Activated naive CD4-positive, alpha-beta T cell treated with anti-CD3 and anti-CD28 coated beads for 36 hours (primary cell): ENCODE measurements around the gene CNTN4. TPM values are rescaled to one million over a fixed set of nuclear protein-coding genes. Genes with fewer than 3 reads are reported as not detected.

Experiments
- CTCF ChIA-PET: fragments of 350-600 bp; sonication (Branson Sonifier 250); formaldehyde crosslinking; loops from one replicate; lab custom pipeline; 2021; ENCODE audit warnings: antibody characterized with exemption; lab: Charles Lee
- DNase-seq: peaks from one replicate; pipeline ENCODE4 v3.0.0-alpha.2; 2020
- H3K27ac Mint-ChIP-seq: one replicate; pipeline ENCODE4 v1.8.0; 2021; ENCODE audit warnings: mild to moderate bottlenecking, mixed read lengths
- H3K27me3 Mint-ChIP-seq: one replicate; pipeline ENCODE4 v1.8.0; 2021; ENCODE audit warnings: low read depth, mixed read lengths
- H3K36me3 Mint-ChIP-seq: one replicate; pipeline ENCODE4 v1.8.0; 2021; ENCODE audit warnings: low read depth, mixed read lengths
- H3K4me1 Mint-ChIP-seq: one replicate; pipeline ENCODE4 v1.8.0; 2021; ENCODE audit warnings: low read depth, mixed read lengths
- H3K4me3 Mint-ChIP-seq: one replicate; pipeline ENCODE4 v1.8.0; 2021; ENCODE audit warnings: mild to moderate bottlenecking, moderate library complexity, mixed read lengths
- H3K9me3 Mint-ChIP-seq: one replicate; pipeline ENCODE4 v1.8.0; 2021; ENCODE audit warnings: mixed read lengths
- intact Hi-C: fragments of 100-400 bp; cut with micrococcal nuclease; formaldehyde crosslinking; loops from one replicate; pipeline ENCODE4 v1.15.1; 2023
- total RNA-seq, 2 experiments: library from RNA; stranded (reverse); gene quantifications; one replicate each; pipeline ENCODE4 v1.2.3, GENCODE V29; 2021

The CNTN4 gene
- total RNA-seq, 2 experiments from 2014 or later: not detected

DNA sequence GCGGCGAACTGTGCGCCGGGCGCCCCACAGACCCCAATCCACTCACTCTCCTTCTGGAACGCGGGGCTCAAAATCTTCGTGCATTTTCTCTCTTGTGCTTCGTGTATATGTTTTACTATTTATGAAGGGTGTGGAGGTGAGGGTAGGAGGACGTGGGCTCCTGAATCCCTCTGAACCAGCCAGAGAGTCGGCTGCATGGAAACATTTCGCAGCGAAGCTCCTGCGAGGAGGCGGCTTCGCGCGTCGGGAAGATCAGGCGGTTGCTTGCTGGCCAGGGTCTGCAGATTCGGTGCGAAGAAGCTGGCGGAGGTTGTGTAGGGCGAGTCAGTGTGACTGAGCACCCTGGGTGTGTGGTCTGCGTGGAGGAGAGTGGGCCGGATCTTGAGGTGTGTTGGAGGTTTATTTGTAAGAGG, 1.1 kb downstream of the CNTN4 start:
- Mint-ChIP-seq H3K4me1 (peaks cover 13% of the 10 kb centered on the region), H3K4me3 (peak overlapping the region; percentile 10), H3K27me3 (peaks cover 54% of the 10 kb centered on the region), H3K9me3 (no peaks in the 10 kb centered on the region), H3K27ac (no peak overlapping the region), H3K36me3 (no peaks in the 10 kb centered on the region)
- DNase-seq: no peak
- CTCF ChIA-PET: no interaction called here
- intact Hi-C loops: no loop called here

DNA sequence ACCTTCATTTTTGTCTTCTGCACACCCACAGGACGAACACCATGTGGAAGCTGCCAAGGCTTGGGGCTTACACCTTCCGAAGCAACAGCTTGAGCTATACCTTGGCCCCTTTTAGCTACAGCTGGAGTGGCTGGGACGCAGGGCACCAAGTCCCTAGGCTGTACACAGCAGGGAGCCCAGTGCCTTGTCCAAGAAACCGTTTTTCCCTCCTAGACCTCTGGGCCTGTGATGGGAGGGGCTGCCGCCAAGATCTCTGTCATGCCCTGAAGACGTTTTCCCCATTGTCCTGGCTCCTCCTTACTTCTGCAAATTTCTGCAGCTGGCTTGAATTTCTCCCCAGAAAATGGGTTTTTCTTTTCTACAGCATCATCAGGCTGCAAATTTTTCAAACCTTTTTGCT, 7.8 kb downstream of the CNTN4 start:
- intact Hi-C loops: no loop called here
- H3K9me3 Mint-ChIP-seq: peaks cover 19% of the 10 kb centered on the region
- no peaks in the 10 kb centered on the region for H3K36me3 Mint-ChIP-seq
- CTCF ChIA-PET: no interaction called here
- no peak overlapping the region for H3K4me3 Mint-ChIP-seq
- no peak overlapping the region for H3K27ac Mint-ChIP-seq
- no peak for DNase-seq
- peaks cover 11% of the 10 kb centered on the region for H3K27me3 Mint-ChIP-seq
- H3K4me1 Mint-ChIP-seq: no peaks in the 10 kb centered on the region

DNA sequence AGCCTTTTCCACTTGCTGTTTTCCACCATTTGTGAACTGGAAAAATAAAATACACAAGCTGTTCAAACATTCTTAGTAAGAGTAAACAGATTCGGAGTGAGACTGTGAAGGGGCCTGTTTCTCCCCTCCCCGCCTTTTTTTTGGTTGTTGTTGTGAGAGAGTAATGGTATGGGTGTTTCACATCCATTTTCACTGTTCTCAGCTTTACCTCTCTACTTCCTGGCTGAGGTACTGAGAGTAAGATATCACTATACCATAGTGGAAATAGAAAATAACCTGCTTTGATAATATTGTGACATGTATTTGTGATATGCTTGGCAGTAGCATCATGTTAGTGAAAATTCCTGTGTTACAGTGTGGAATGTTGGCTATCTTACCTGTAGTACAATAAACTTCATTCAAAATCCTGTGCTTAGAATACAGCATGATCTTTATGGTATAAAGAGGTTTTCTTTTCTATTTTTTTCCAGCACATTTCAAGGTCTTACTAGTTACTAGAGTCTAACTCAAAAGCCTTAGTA, 12.0 kb downstream of the CNTN4 start:
- Mint-ChIP-seq H3K4me3 (no peak overlapping the region), H3K4me1 (no peaks in the 10 kb centered on the region), H3K27ac (no peak overlapping the region), H3K27me3 (no peaks in the 10 kb centered on the region), H3K36me3 (no peaks in the 10 kb centered on the region), H3K9me3 (peaks cover 17% of the 10 kb centered on the region)
- DNase-seq: no peak
- intact Hi-C loops: no loop called here
- CTCF ChIA-PET: no interaction called here

DNA sequence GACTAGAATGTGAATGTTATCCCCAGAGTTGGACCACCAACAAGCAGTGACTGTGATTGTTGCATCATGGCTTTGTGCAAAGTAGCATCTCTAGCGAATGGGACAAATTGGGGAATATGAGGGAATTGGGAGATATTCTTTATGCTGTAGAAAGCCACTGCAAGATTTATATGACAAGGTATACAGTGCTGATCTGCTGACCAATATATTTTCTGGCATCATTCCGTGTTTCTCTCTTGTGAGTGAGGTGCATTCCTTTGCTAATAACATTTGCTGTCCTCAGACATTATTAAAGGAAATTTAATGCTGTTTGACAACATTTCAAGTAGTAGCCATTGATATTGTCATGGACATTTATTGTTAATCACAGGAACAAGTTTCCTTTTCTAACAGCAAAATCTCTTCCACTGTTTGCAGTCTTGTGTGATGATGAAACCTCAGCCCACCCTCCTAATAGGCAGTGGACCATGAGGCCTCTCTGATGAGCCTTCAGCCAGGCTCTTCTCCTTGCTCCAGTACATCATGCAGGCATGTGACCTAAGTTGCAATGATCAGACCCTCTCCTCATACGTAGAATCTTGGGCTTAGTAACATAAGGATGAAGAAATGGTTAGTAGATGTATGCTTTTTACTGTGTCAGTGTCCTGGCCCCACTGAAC, 16.1 kb downstream of the CNTN4 start:
- Mint-ChIP-seq H3K27me3 (peaks cover 3% of the 10 kb centered on the region), H3K9me3 (no peaks in the 10 kb centered on the region)

DNA sequence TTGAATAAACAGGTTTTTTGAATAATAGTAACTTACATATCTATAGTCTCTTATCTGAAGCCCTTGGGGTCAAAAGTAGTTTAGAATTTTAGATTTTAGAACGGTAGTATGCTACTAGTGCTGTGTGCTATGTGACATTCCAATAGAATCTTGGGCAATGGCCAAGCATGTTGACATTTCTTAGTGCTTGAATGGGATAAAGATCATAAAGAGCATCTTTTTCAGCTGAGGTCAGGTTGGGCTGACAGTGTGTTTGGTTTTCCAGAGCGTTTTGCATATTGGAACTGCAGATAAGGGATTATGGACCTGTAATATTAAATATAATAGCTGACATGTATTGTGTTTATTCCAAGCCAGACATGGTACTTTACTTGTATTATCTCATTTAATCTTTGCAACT, 32.1 kb downstream of the CNTN4 start:
- no peak for DNase-seq
- CTCF ChIA-PET: no interaction called here
- H3K27me3 Mint-ChIP-seq: peaks cover 4% of the 10 kb centered on the region
- no peak overlapping the region for H3K27ac Mint-ChIP-seq
- intact Hi-C loops: no loop called here
- H3K4me1 Mint-ChIP-seq: no peaks in the 10 kb centered on the region
- no peaks in the 10 kb centered on the region for H3K36me3 Mint-ChIP-seq
- no peak overlapping the region for H3K4me3 Mint-ChIP-seq
- no peaks in the 10 kb centered on the region for H3K9me3 Mint-ChIP-seq

More for the DNA sequence above, 16.1 kb downstream of the CNTN4 start:
- Mint-ChIP-seq H3K4me3 (no peak overlapping the region), H3K27ac (no peak overlapping the region), H3K4me1 (no peaks in the 10 kb centered on the region), H3K36me3 (no peaks in the 10 kb centered on the region)
- intact Hi-C loops: no loop called here
- no peak for DNase-seq
- CTCF ChIA-PET: interaction anchor here (0.6 kb wide), 1 partner anchor 340 kb away, joined by 3 read pairs; no protein-coding TSS in a partner anchor

DNA sequence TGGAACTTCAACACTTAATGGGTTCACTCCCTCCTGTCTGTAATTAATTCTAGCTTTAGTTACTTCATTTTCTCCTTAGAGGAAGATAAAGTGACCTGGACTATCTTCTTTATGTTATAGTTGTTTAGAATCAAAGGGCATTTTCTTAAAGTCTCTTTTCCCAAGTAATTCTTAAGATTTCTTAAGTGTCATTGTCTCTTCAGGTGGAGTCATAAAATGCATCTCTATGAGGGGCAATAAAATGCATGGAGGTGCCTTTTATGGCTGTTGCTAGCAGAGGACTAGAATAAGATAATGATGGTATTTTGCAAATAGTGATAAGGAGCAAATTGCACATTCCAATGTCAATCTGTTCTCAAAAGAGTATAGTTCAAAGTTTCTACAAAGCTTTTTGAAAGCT, 34.5 kb downstream of the CNTN4 start:
- no peak overlapping the region for H3K27ac Mint-ChIP-seq

DNA sequence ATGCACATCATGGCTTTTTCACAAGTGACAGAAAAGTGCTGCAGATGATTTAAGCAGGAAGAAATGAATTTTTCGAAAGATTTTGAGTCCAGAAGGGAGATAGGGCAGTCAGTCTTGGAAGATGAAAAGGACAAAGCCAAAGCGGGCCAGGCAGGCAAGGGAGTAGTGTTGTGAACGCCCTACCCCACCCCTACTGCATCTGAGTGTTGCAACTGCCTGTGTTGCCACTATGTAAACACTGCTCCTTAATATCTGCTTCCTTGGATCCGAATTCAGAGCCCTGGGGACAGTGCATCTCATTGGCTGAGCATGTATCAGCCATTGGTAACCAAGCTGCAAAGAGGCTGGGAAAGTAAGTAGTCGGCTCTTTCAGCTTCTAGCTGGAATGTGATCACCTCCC, 39.0 kb downstream of the CNTN4 start:
- CTCF ChIA-PET: interaction anchor here (0.5 kb wide), 1 partner anchor 631 kb away, joined by 4 read pairs; no protein-coding TSS in a partner anchor
- Mint-ChIP-seq H3K4me1 (no peaks in the 10 kb centered on the region), H3K9me3 (no peaks in the 10 kb centered on the region), H3K27ac (no peak overlapping the region), H3K36me3 (no peaks in the 10 kb centered on the region), H3K4me3 (no peak overlapping the region), H3K27me3 (peaks cover 2% of the 10 kb centered on the region)
- DNase-seq: no peak
- intact Hi-C loops: no loop called here

More for the DNA sequence above, 34.5 kb downstream of the CNTN4 start:
- CTCF ChIA-PET: no interaction called here
- H3K36me3 Mint-ChIP-seq: no peaks in the 10 kb centered on the region
- no peak for DNase-seq
- intact Hi-C loops: no loop called here
- H3K9me3 Mint-ChIP-seq: no peaks in the 10 kb centered on the region
- H3K4me1 Mint-ChIP-seq: no peaks in the 10 kb centered on the region
- H3K4me3 Mint-ChIP-seq: no peak overlapping the region
- peaks cover 4% of the 10 kb centered on the region for H3K27me3 Mint-ChIP-seq

DNA sequence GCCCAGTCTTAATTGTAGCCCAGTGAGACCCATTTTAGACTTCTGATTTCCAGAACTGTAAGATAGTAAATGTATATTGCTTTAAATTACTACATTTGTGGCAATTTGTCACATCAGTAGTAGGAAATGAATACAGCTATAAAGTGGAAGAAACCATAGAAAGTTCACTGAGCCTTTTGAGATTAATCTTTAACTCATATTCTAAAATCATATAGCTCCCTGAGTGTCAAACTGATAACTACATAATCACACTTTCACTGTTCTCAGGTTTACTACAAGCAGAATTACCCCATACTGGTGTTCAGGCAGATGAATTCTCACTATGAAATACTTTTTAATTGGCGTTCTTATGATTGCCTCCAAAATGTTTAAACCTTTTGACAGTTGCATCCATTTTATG, 42.8 kb downstream of the CNTN4 start:
- Mint-ChIP-seq H3K27ac (no peak overlapping the region), H3K4me1 (no peaks in the 10 kb centered on the region), H3K4me3 (no peak overlapping the region), H3K36me3 (no peaks in the 10 kb centered on the region), H3K9me3 (no peaks in the 10 kb centered on the region), H3K27me3 (peaks cover 3% of the 10 kb centered on the region)
- intact Hi-C loops: no loop called here
- CTCF ChIA-PET: no interaction called here
- DNase-seq: no peak

DNA sequence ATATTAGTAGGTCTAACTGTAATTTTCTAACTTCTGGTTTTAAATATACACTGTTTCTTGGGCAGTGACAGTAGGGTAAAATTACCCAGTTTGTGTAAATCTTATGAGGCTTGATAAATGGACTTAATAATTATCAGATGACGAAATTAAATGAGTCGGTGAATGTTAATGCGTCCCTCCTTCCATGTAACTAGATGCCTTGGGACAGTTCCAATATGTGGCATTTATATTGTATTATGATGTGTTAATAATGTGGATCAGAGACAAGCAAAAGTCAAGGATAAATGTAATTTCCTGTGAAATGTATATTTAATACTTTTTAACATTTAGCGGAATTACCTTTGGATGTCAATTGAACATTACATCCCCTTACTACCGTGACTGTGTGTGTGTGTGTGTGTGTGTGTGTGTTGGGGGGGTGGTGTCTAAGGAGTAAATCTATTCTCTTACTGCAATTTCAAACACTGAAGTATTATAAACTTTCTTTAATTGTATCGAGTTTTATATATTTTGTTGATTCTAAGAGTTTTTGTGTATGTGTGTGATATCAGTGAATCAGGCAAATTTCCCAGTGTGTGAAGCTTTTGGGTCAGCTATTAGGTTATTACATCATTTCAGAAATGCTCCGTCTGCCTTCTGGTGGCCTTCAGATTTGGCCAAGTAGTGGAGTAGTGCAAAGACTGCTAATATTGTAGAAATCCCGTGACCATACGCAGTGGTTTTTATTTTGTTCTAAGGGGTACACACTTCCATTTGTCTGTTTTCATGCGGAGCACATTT, 50.1 kb downstream of the CNTN4 start:
- intact Hi-C loops: no loop called here
- CTCF ChIA-PET: no interaction called here
- Mint-ChIP-seq H3K4me1 (no peaks in the 10 kb centered on the region), H3K9me3 (no peaks in the 10 kb centered on the region), H3K27me3 (no peaks in the 10 kb centered on the region), H3K36me3 (no peaks in the 10 kb centered on the region), H3K4me3 (no peak overlapping the region), H3K27ac (no peak overlapping the region)
- DNase-seq: no peak

DNA sequence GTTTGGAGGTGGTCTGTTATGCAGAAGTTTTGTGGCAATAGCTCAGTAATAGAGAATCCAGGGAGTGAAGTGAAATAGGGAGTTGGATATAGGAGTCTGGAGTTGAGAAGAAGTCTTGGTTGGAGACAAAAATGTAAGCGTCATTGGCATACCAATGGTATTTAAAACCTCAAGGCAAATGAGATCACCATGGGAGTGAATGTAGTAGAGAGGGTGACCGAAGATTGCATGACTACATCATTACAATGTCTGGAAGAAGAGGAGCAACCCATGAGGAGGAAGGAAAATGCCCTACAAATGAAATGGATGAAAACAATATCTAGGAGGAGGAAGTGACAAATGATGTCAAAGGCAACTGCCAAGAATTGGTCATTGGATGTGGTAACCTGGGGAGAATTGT, 54.4 kb downstream of the CNTN4 start:
- Mint-ChIP-seq H3K4me3 (no peak overlapping the region), H3K4me1 (no peaks in the 10 kb centered on the region), H3K36me3 (no peaks in the 10 kb centered on the region), H3K9me3 (no peaks in the 10 kb centered on the region), H3K27ac (no peak overlapping the region), H3K27me3 (peaks cover 3% of the 10 kb centered on the region)
- intact Hi-C loops: loop anchor here (10.0 kb wide), 1 partner anchor 1248 kb away; no protein-coding TSS in a partner anchor
- CTCF ChIA-PET: interaction anchor here (0.6 kb wide), 1 partner anchor 37 kb away, joined by 3 read pairs; no protein-coding TSS in a partner anchor
- DNase-seq: no peak

DNA sequence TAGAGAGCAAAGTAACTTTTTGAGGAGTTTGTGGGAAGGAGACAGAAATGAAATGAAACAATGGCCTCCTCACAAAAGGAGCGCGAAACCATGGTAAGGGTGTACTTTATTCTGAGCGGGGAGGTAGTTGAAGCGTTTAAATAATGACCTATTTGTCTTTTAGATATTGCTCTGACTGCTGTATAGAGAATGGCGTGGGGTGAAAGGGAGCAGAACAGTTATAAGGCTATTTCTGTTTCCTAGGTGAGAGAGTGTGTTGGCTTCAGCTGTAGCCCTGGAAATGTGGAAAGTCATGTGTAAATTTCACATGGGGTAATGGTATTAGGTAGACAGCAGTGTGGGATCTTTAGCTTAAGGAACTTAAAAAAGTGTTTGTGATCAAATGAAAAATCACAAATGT, 54.9 kb downstream of the CNTN4 start:
- DNase-seq: no peak
- Mint-ChIP-seq H3K36me3 (no peaks in the 10 kb centered on the region), H3K4me1 (no peaks in the 10 kb centered on the region), H3K27me3 (peaks cover 3% of the 10 kb centered on the region), H3K4me3 (no peak overlapping the region), H3K9me3 (no peaks in the 10 kb centered on the region), H3K27ac (no peak overlapping the region)
- CTCF ChIA-PET: interaction anchor here (0.6 kb wide), 1 partner anchor 38 kb away, joined by 3 read pairs; no protein-coding TSS in a partner anchor
- intact Hi-C loops: loop anchor here (10.0 kb wide), 1 partner anchor 1249 kb away; no protein-coding TSS in a partner anchor

DNA sequence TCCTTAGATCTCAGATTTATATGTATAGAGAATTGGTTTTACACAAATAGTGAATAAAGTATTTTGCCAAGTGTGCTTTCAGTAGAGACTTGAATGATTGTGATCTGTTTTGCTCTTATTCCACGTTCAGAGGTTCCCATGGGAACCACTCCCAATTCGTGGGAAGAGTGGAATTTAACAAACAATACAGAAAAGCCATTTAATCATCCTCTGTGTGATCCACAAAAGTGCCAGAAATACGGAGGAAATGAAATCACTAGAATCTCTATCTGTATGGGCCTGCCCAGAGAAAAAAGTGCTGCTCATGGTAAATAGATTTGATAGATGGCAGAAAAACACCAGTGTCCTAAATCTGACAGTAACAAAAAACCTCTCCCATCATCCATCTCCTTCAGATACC, 56.0 kb downstream of the CNTN4 start:
- Mint-ChIP-seq H3K27ac (no peak overlapping the region), H3K27me3 (peaks cover 3% of the 10 kb centered on the region), H3K4me3 (no peak overlapping the region)

More for the DNA sequence above, 56.0 kb downstream of the CNTN4 start:
- H3K9me3 Mint-ChIP-seq: no peaks in the 10 kb centered on the region
- H3K4me1 Mint-ChIP-seq: no peaks in the 10 kb centered on the region
- intact Hi-C loops: loop anchor here (10.0 kb wide), 1 partner anchor 1250 kb away; no protein-coding TSS in a partner anchor
- CTCF ChIA-PET: no interaction called here
- H3K36me3 Mint-ChIP-seq: no peaks in the 10 kb centered on the region
- DNase-seq: no peak
